Lower leg skin (tissue), 4 donors: ENCODE results near the gene KCNK3. TPM values are rescaled to one million over a fixed set of nuclear protein-coding genes. Genes with fewer than 3 reads are reported as not detected.

Source experiments
- DNase-seq, 2 donors: peaks; one replicate each; pipeline ENCODE4 v3.0.0-alpha.2; 2019; ENCODE audit warnings: low spot score in 2 of 2
- H3K4me3 ChIP-seq: fragments of 200-600 bp; sonication (generic); 2 replicates; pipeline ENCODE4 v1.5.1; 2017; ENCODE audit warnings: mild to moderate bottlenecking, low read depth; ENCODE audit not compliant: poor library complexity, severe bottlenecking
- POLR2A ChIP-seq, 2 donors: fragments of 450-650 bp; IDR thresholded peaks; one replicate each; pipeline ENCODE4 v1.6.1; 2016 to 2017; ENCODE audit warnings: antibody characterized with exemption in 2 of 2, mild to moderate bottlenecking in 1 of 2, moderate library complexity in 1 of 2
- WGBS, 2 donors: methylation state at CpG; one replicate each; pipeline ENCODE4 v1.1.5; 2018; 5-methylcytosine and 5-hydroxymethylcytosine counted together
- intact Hi-C: fragments of 100-400 bp; cut with DNase I; formaldehyde crosslinking; loops from one replicate; pipeline ENCODE4 v1.15.0; 2023; ENCODE audit warnings: low total_unique reads
- total RNA-seq, 4 donors: library from RNA; depleted of rRNA; stranded (reverse); fragments of >200 nt; gene quantifications; one replicate each; pipeline ENCODE4 v1.1.0, GENCODE V29; 2016
- TF ChIP-seq, protein P1 (sequence below), 3 donors: fragments of 450-650 bp; IDR thresholded peaks; one replicate each; pipeline ENCODE4 v1.5.1; 2016; ENCODE audit warnings: antibody characterized with exemption in 3 of 3, mild to moderate bottlenecking in 3 of 3, moderate library complexity in 2 of 3

KCNK3 gene
- total RNA-seq, 4 donors from 2014 or later, result 0.42 to 3.1 (median 0.69) TPM; not detected in 1

DNA sequence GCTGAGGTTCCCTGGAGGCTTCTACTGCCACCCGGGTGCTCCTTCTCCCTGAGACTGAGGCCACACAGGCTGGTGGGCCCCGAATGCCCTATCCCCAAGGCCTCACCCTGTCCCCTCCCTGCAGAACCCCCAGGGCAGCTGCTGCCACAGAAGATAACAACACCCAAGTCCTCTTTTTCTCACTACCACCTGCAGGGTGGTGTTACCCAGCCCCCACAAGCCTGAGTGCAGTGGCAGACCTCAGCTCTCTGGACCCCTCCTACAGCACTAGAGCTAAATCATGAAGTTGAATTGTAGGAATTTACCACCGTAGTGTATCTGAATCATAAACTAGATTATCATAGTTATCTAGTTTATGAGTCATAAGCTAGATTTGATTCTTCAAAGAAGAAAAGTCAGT lies 86.0 kb downstream of the KCNK3 start:
- 50 to 62% methylated on average over 3 of the region's 3 CpGs for WGBS, 2 donors

DNA sequence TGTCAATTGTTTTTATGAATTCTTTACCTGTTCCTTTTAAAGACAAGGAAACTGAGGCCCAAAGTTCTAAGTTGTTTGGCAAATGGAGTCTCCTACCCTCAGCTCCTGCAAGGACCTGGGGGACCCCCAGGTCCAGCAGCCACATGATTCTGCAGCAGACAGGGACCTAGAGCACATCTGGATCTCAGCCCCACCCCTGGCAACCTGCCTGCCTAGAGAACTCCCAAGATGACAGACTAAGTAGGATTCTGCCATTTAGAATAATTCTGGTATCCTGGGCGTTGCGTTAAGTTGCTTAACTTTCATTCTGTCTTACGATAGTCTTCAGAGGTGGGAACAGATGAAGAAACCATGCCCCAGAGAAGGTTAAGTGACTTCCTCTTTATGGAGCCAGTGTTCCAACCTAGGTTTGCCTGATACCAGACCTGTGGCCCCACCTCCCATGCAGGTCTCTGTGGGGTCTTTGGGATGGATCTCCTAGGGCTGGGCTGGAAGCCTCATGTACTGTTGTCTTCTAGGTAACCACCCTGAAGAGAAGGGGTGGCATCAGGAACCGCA lies 87.8 kb downstream of the KCNK3 start:
- TF ChIP-seq, protein P1, sequence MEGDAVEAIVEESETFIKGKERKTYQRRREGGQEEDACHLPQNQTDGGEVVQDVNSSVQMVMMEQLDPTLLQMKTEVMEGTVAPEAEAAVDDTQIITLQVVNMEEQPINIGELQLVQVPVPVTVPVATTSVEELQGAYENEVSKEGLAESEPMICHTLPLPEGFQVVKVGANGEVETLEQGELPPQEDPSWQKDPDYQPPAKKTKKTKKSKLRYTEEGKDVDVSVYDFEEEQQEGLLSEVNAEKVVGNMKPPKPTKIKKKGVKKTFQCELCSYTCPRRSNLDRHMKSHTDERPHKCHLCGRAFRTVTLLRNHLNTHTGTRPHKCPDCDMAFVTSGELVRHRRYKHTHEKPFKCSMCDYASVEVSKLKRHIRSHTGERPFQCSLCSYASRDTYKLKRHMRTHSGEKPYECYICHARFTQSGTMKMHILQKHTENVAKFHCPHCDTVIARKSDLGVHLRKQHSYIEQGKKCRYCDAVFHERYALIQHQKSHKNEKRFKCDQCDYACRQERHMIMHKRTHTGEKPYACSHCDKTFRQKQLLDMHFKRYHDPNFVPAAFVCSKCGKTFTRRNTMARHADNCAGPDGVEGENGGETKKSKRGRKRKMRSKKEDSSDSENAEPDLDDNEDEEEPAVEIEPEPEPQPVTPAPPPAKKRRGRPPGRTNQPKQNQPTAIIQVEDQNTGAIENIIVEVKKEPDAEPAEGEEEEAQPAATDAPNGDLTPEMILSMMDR (IDR thresholded peaks at IDR 0.05), result no peak
- TF ChIP-seq POLR2A (IDR thresholded peaks at IDR 0.05), result no peak
- H3K4me3 ChIP-seq, result no peak overlapping the region
- 52 to 61% methylated on average over 4 of the region's 4 CpGs for WGBS, 2 donors
- intact Hi-C loops, result no loop called here
- DNase-seq, result no peak

More for the DNA sequence above, 86.0 kb downstream of the KCNK3 start:
- intact Hi-C loops, result no loop called here
- no peak for TF ChIP-seq POLR2A (IDR thresholded peaks at IDR 0.05)
- TF ChIP-seq, protein P1 (IDR thresholded peaks at IDR 0.05), result no peak
- no peak for DNase-seq
- H3K4me3 ChIP-seq, result no peak overlapping the region

Other genes starting within 250 kb of the KCNK3 start
- gene OTOF, start 214.6 kb upstream of the KCNK3 start, total RNA-seq, result under 1 TPM in 2 of 4 donors, not detected in 2; 0.49 to 0.89 TPM
- gene CIB4, start 51.4 kb upstream of the KCNK3 start, total RNA-seq, result not detected
- gene SLC35F6, start 71.6 kb downstream of the KCNK3 start, total RNA-seq, result 10 to 100 TPM; 51.0 to 96.7 (median 87.4) TPM
- 1 to 10 TPM in 2 of 4 donors, under 1 TPM in 2; 0.47 to 5.2 (median 2.1) TPM for gene CENPA, start 93.3 kb downstream of the KCNK3 start, total RNA-seq
- gene DPYSL5, start 155.4 kb downstream of the KCNK3 start, total RNA-seq, result not detected